Endodermal cell (in vitro differentiated cells): Measurements from ENCODE around the gene RABGEF1. TPM values are rescaled to one million over a fixed set of nuclear protein-coding genes. Genes with fewer than 3 reads are reported as not detected.
"Not testable (repeated sequence)": the region's sequence is repeated elsewhere in the genome, so short reads cannot be mapped to it uniquely, and the experiment has no call there.

Source experiments
- DNase-seq: peaks from one replicate; pipeline ENCODE4 v3.0.0-alpha.2; 2017
- H3K27ac ChIP-seq: 2 replicates; pipeline ENCODE4 v1.5.1; 2013; ENCODE audit warnings: mild to moderate bottlenecking, low read depth, low read length, moderate library complexity
- H3K27me3 ChIP-seq: 2 replicates; pipeline ENCODE4 v1.6.1; 2013; ENCODE audit warnings: mild to moderate bottlenecking, low read length, moderate library complexity; ENCODE audit not compliant: insufficient read depth, control insufficient read depth, poor library complexity, severe bottlenecking
- H3K36me3 ChIP-seq: 2 replicates; pipeline ENCODE4 v1.7.0; 2013; ENCODE audit warnings: mild to moderate bottlenecking, low read length, moderate library complexity; ENCODE audit not compliant: control insufficient read depth, insufficient read depth
- H3K4me1 ChIP-seq: one replicate; pipeline ENCODE4 v1.7.0; 2013; ENCODE audit warnings: low read length; ENCODE audit not compliant: control insufficient read depth, insufficient read depth
- H3K4me3 ChIP-seq: 2 replicates; pipeline ENCODE4 v1.5.1; 2013; ENCODE audit warnings: mild to moderate bottlenecking, low read length, moderate library complexity
- H3K9ac ChIP-seq: 2 replicates; pipeline ENCODE4 v1.6.1; 2013; ENCODE audit warnings: mild to moderate bottlenecking, low read length, moderate library complexity; ENCODE audit not compliant: poor library complexity, severe bottlenecking; ENCODE audit errors: extremely low read depth
- H3K9me3 ChIP-seq: 2 replicates; pipeline ENCODE4 v1.6.1; 2013; ENCODE audit warnings: mild to moderate bottlenecking, low read length, moderate library complexity; ENCODE audit not compliant: control insufficient read depth
- H3K27ac Mint-ChIP-seq: 2 replicates; pipeline ENCODE4 v1.8.0; 2020; ENCODE audit warnings: mixed read lengths
- H3K27me3 Mint-ChIP-seq: 2 replicates; pipeline ENCODE4 v1.8.0; 2021; ENCODE audit warnings: mild to moderate bottlenecking, mixed read lengths; ENCODE audit not compliant: insufficient read depth
- H3K36me3 Mint-ChIP-seq: 2 replicates; pipeline ENCODE4 v1.8.0; 2020; ENCODE audit warnings: low read depth, mixed read lengths
- H3K4me1 Mint-ChIP-seq: 2 replicates; pipeline ENCODE4 v1.8.0; 2020; ENCODE audit warnings: mixed read lengths
- H3K4me3 Mint-ChIP-seq: 2 replicates; pipeline ENCODE4 v1.8.0; 2020; ENCODE audit warnings: mild to moderate bottlenecking, moderate library complexity, mixed read lengths
- H3K9me3 Mint-ChIP-seq: 2 replicates; pipeline ENCODE4 v1.8.0; 2020; ENCODE audit warnings: mild to moderate bottlenecking, mixed read lengths
- CTCF ChIP-seq: fragments of 200-600 bp; sonication (generic); conservative IDR thresholded peaks from 2 replicates; pipeline ENCODE4 v1.5.0; 2021; ENCODE audit warnings: antibody characterized with exemption, mild to moderate bottlenecking
- WGBS, 2 experiments: methylation state at CpG; one replicate each; pipeline versions ENCODE4 v1.1.5 to v1.1.7; 2013; ENCODE audit warnings: missing lambda C conversion rate in 2 of 2, mixed read lengths in 1 of 2; ENCODE audit not compliant: insufficient coverage in 1 of 2, insufficient read length in 1 of 2; 5-methylcytosine and 5-hydroxymethylcytosine counted together
- total RNA-seq, 2 donors: library from RNA; stranded (reverse); fragmentation: NEBNext Ultra II Directional in 1 of 2; extraction: Animal tissue kit (Norgen Biotek cat#: 25700) in 1 of 2; gene quantifications; 2 replicates in 1 of 2; 3 replicates in 1 of 2; pipeline ENCODE4 v1.2.1, GENCODE V29; 2021

The RABGEF1 gene
- total RNA-seq, 2 donors from 2014 or later: 22.7 to 26.7 TPM

GRCh38 chr7:66751945-66752344 is 11.4 kb downstream of the RABGEF1 start:
- Histone ChIP-seq H3K4me1 (peaks cover 4% of the 10 kb centered on the region), H3K36me3 (peaks cover 18% of the 10 kb centered on the region), H3K27me3 (no peaks in the 10 kb centered on the region), H3K9me3 (peaks cover 7% of the 10 kb centered on the region), H3K4me3 (no peak overlapping the region), H3K9ac (no peak overlapping the region), H3K27ac (no peak overlapping the region)
- H3K9me3 Mint-ChIP-seq: no peaks in the 10 kb centered on the region
- no peaks in the 10 kb centered on the region for H3K27me3 Mint-ChIP-seq
- peaks cover 18% of the 10 kb centered on the region for H3K36me3 Mint-ChIP-seq
- WGBS, 2 experiments: 92 to 99% methylated on average over 7 to 8 of the region's 8 CpGs
- no peak for DNase-seq
- H3K4me3 Mint-ChIP-seq: no peak overlapping the region
- TF ChIP-seq CTCF: no peak
- H3K4me1 Mint-ChIP-seq: peaks cover 11% of the 10 kb centered on the region
- H3K27ac Mint-ChIP-seq: peak overlapping the region; percentile 48

- no peaks in the 10 kb centered on the region for H3K9me3 Mint-ChIP-seq
- peaks cover 8% of the 10 kb centered on the region for H3K36me3 ChIP-seq
- peaks cover 12% of the 10 kb centered on the region for H3K4me1 Mint-ChIP-seq
- no peak overlapping the region for H3K9ac ChIP-seq
- H3K27me3 Mint-ChIP-seq: no peaks in the 10 kb centered on the region
- no peak for DNase-seq
- 95 to 99% methylated on average over 3 to 4 of the region's 4 CpGs for WGBS, 2 experiments
- no peak overlapping the region for H3K4me3 ChIP-seq
- H3K27ac Mint-ChIP-seq: no peak overlapping the region
- H3K4me1 ChIP-seq: no peaks in the 10 kb centered on the region
- H3K27me3 ChIP-seq: no peaks in the 10 kb centered on the region
- H3K9me3 ChIP-seq: no peaks in the 10 kb centered on the region
- TF ChIP-seq CTCF: no peak
- H3K36me3 Mint-ChIP-seq: peaks cover 7% of the 10 kb centered on the region
- H3K4me3 Mint-ChIP-seq: no peak overlapping the region
- H3K27ac ChIP-seq: no peak overlapping the region
Measured at GRCh38 chr7:66754541-66754940, 14.0 kb downstream of the RABGEF1 start.

GRCh38 chr7:66755059-66755458 is 14.5 kb downstream of the RABGEF1 start:
- H3K36me3 ChIP-seq, H3K4me3 ChIP-seq, H3K36me3 Mint-ChIP-seq, H3K9ac ChIP-seq, H3K9me3 Mint-ChIP-seq, H3K27ac ChIP-seq, H3K27me3 Mint-ChIP-seq, H3K27me3 ChIP-seq, H3K4me3 Mint-ChIP-seq, H3K9me3 ChIP-seq, H3K4me1 ChIP-seq, DNase-seq: not testable (repeated sequence)
- 94 to 100% methylated on average over 3 to 4 of the region's 4 CpGs for WGBS, 2 experiments
- H3K27ac Mint-ChIP-seq: peak overlapping the region; percentile 20
- H3K4me1 Mint-ChIP-seq: peaks cover 11% of the 10 kb centered on the region

- H3K27ac ChIP-seq, H3K4me3 ChIP-seq, DNase-seq, H3K4me1 ChIP-seq, H3K4me3 Mint-ChIP-seq, H3K36me3 Mint-ChIP-seq, H3K27me3 ChIP-seq, H3K9me3 Mint-ChIP-seq, H3K9ac ChIP-seq, H3K27me3 Mint-ChIP-seq, H3K9me3 ChIP-seq: not testable (repeated sequence)
- peak overlapping the region; percentile 64 for H3K27ac Mint-ChIP-seq
- peaks cover 10% of the 10 kb centered on the region for H3K4me1 Mint-ChIP-seq
- 91% methylated on average over 1 of the region's 3 CpGs; no CpG with 5 or more reads in 1 of the 2 experiments for WGBS, 2 experiments
- peaks cover 11% of the 10 kb centered on the region for H3K36me3 ChIP-seq
Measured at GRCh38 chr7:66756227-66756626, 15.7 kb downstream of the RABGEF1 start.
